OCI-LY3 (cell line): ENCODE measurements around the gene IRF2BP1.

Source experiments
- H2AFZ ChIP-seq: fragments of 200-600, 300-600 bp; shearing (Covaris generic); 2 replicates; pipeline ENCODE4 v1.6.0; 2014; ENCODE audit warnings: antibody characterized with exemption, low read depth, low read length
- H3K27ac ChIP-seq: fragments of 200-600, 300-600 bp; sonication (generic); 2 replicates; pipeline ENCODE4 v1.5.1; 2014; ENCODE audit warnings: mild to moderate bottlenecking, low read length, moderate library complexity, mixed read lengths
- H3K27me3 ChIP-seq: fragments of 200-600, 300-600 bp; sonication (generic); 2 replicates; pipeline ENCODE4 v1.6.1; 2014; ENCODE audit warnings: low read depth, low read length, mixed read lengths
- H3K36me3 ChIP-seq: fragments of 200-600, 300-600 bp; sonication (generic); replicated peaks from 2 replicates; pipeline ENCODE3; 2014; ENCODE audit warnings: low read depth, low read length, mixed read lengths
- H3K4me1 ChIP-seq: fragments of 300-600, 200-600 bp; sonication (generic); 2 replicates; pipeline ENCODE4 v1.6.1; 2014; ENCODE audit warnings: low read length, mixed read lengths
- H3K4me2 ChIP-seq: fragments of 200-600, 300-600 bp; sonication (generic); 2 replicates; pipeline ENCODE4 v1.6.1; 2014; ENCODE audit warnings: low read length, mixed read lengths
- H3K4me3 ChIP-seq: fragments of 300-600, 200-600 bp; sonication (generic); 2 replicates; pipeline ENCODE4 v1.5.1; 2014; ENCODE audit warnings: antibody characterized with exemption, mild to moderate bottlenecking, low read length, moderate library complexity
- H3K79me2 ChIP-seq: fragments of 300-600, 200-600 bp; shearing (Covaris generic); 2 replicates; pipeline ENCODE4 v1.6.1; 2014; ENCODE audit warnings: mild to moderate bottlenecking, low read length, mixed read lengths
- H3K9ac ChIP-seq: fragments of 300-600, 200-600 bp; shearing (Covaris generic); 2 replicates; pipeline ENCODE4 v1.6.0; 2014; ENCODE audit warnings: mild to moderate bottlenecking, low read length, moderate library complexity
- H3K9me3 ChIP-seq: fragments of 200-600, 300-600 bp; shearing (Covaris generic); 2 replicates; pipeline ENCODE4 v1.6.1; 2014; ENCODE audit warnings: low read length, mixed read lengths; ENCODE audit not compliant: insufficient read depth
- H4K20me1 ChIP-seq: fragments of 200-600, 300-600 bp; sonication (generic); 2 replicates; pipeline ENCODE4 v1.6.1; 2016; ENCODE audit warnings: low read length, mixed read lengths; ENCODE audit not compliant: insufficient read depth
- EZH2phosphoT487 ChIP-seq: fragments of 200-600 bp; shearing (Covaris generic); IDR thresholded peaks from 2 replicates; pipeline ENCODE4 v1.6.1; 2018; ENCODE audit warnings: antibody characterized with exemption, mixed run types, low read depth
- TF ChIP-seq, protein P1 (sequence below): fragments of 200-600, 300-600 bp; sonication (generic); IDR thresholded peaks from 2 replicates; pipeline ENCODE4 v1.5.1; 2014; ENCODE audit warnings: antibody characterized with exemption, low read length, low read depth

Gene IRF2BP1

DNA sequence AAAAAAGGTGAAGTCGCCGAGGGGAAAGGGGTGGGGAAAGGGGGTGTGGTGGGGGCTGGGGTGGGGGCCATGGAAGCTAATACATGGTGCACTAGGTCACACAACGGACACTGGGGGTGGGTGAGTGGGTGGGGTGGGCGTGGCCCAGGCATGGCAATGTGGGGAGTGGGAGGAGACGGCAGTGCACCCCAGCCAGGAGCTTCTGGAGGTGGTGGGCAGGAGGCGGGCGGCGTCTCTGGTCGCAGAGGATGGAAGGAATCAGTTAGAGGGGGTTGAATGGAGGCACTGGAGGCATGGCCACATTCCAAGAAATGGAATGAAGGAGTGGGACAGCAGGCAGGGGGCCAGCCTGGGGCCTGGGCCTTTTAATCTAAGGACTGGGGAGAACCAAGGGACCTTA lies 47.8 kb upstream of the IRF2BP1 start:
- no peaks in the 10 kb centered on the region for H3K36me3 ChIP-seq
- H3K4me3 ChIP-seq = no peak overlapping the region
- H3K4me1 ChIP-seq = no peaks in the 10 kb centered on the region
- no peaks in the 10 kb centered on the region for H3K9me3 ChIP-seq
- H3K27ac ChIP-seq = no peak overlapping the region
- H3K4me2 ChIP-seq = no peak overlapping the region
- H3K27me3 ChIP-seq = peaks cover 29% of the 10 kb centered on the region
- no peak overlapping the region for H2AFZ ChIP-seq
- TF ChIP-seq, protein P1, sequence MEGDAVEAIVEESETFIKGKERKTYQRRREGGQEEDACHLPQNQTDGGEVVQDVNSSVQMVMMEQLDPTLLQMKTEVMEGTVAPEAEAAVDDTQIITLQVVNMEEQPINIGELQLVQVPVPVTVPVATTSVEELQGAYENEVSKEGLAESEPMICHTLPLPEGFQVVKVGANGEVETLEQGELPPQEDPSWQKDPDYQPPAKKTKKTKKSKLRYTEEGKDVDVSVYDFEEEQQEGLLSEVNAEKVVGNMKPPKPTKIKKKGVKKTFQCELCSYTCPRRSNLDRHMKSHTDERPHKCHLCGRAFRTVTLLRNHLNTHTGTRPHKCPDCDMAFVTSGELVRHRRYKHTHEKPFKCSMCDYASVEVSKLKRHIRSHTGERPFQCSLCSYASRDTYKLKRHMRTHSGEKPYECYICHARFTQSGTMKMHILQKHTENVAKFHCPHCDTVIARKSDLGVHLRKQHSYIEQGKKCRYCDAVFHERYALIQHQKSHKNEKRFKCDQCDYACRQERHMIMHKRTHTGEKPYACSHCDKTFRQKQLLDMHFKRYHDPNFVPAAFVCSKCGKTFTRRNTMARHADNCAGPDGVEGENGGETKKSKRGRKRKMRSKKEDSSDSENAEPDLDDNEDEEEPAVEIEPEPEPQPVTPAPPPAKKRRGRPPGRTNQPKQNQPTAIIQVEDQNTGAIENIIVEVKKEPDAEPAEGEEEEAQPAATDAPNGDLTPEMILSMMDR = no peak
- TF ChIP-seq EZH2phosphoT487 = no peak
- H3K79me2 ChIP-seq = no peaks in the 10 kb centered on the region
- no peak overlapping the region for H3K9ac ChIP-seq
- no peaks in the 10 kb centered on the region for H4K20me1 ChIP-seq

DNA sequence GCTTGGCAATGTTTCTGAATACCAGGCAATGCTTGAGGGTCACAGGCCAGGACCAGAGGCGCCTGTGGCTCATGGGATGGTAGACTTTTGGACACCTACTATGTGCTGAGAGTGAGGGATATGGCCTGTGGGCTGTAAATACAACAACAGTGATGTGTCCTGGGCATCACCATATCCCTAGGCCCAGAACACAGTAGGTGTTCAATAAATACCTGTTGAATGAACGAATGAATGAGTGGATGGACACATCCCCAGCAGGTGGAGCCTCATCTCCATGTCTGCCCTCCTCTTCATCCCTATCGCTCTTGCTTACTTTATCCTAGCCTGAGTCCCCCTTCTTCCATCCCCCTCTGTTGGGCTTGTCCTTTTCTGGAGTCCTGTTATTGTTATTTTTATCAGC lies 45.1 kb upstream of the IRF2BP1 start:
- H3K27me3 ChIP-seq = peaks cover 19% of the 10 kb centered on the region; the same call in 1 of the 2 replicates
- no peak for TF ChIP-seq EZH2phosphoT487
- TF ChIP-seq, protein P1 = no peak

DNA sequence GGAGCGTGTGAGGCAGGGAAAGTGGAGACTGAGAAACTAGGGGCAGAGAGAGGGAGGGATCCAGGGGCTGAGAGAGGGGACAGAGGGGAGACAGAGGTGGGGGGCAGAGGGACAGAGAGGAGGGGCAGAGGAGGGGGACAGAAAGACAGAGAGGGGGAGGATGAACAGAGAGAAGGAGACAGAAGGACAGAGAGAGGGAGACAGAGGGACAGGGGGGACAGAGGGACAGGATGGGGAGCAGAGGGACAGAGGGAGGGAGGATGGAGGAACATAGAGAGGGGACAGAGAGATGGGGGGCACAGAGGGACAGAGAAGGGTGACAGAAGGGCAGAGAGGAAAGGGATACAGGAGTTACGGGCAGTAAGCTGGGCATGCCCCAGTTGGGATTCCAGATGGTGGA lies 43.3 kb upstream of the IRF2BP1 start:
- H3K27me3 ChIP-seq = 0 out of 2 replicates have a peak, but pooled peaks cover 11% of the 10 kb centered on the region
- no peak overlapping the region for H3K9ac ChIP-seq
- H2AFZ ChIP-seq = no peak overlapping the region
- H3K36me3 ChIP-seq = no peaks in the 10 kb centered on the region
- H4K20me1 ChIP-seq = no peaks in the 10 kb centered on the region
- no peak overlapping the region for H3K4me3 ChIP-seq
- peaks cover 5% of the 10 kb centered on the region for H3K4me1 ChIP-seq
- H3K4me2 ChIP-seq = no peak overlapping the region
- TF ChIP-seq, protein P1 = no peak
- no peak for TF ChIP-seq EZH2phosphoT487
- no peaks in the 10 kb centered on the region for H3K79me2 ChIP-seq
- H3K9me3 ChIP-seq = no peaks in the 10 kb centered on the region
- no peak overlapping the region for H3K27ac ChIP-seq

More for the DNA sequence above, 45.1 kb upstream of the IRF2BP1 start:
- Histone ChIP-seq H3K27ac (no peak overlapping the region), H3K79me2 (no peaks in the 10 kb centered on the region), H3K4me2 (no peak overlapping the region), H3K4me1 (peaks cover 5% of the 10 kb centered on the region), H4K20me1 (no peaks in the 10 kb centered on the region), H3K36me3 (no peaks in the 10 kb centered on the region), H3K9me3 (no peaks in the 10 kb centered on the region), H3K9ac (no peak overlapping the region), H3K4me3 (no peak overlapping the region), H2AFZ (no peak overlapping the region)

DNA sequence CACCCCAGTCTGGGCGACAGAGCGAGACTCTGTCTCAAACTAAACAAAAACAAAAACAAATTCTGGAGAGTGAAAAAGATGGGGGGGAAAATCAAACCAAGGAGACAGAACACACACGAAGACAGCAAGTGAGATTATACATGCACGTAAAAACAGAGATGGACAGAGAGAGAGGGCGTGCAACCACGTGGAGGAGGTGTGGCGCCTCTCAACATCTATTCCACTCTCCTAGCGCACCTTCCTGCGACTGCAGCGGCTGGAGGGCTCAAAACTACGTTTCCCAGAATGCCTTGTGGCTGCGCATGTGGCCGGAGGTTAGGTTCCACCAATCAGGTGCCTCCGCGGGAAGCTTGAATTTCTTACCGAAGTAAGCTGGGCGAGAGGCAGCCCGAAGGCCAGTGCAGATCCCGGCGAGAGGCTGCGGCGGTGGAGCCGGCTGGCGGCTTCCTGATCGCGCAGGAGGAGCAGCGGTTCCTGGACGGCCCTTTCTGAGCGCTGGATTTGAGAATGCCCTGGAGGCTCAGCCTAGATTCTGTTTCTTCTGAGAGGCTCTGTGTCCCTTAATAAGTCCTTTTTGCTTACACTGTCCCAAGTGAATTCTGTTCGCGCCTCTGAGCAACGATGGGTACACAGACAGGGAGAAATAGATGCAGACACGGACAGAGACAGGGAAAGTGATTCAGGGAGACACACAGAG lies 41.8 kb upstream of the IRF2BP1 start:
- no peaks in the 10 kb centered on the region for H3K36me3 ChIP-seq
- H3K27me3 ChIP-seq = 0 out of 2 replicates have a peak, but pooled peaks cover 11% of the 10 kb centered on the region
- TF ChIP-seq EZH2phosphoT487 = no peak
- TF ChIP-seq, protein P1 = peak; percentile 22; the same call in 1 of the 2 replicates
- H3K4me1 ChIP-seq = peaks cover 5% of the 10 kb centered on the region
- H4K20me1 ChIP-seq = no peaks in the 10 kb centered on the region
- peak overlapping the region; percentile 5; the same call in 1 of the 2 replicates for H3K27ac ChIP-seq
- no peaks in the 10 kb centered on the region for H3K79me2 ChIP-seq
- peak overlapping the region; percentile 75 for H3K4me2 ChIP-seq
- H3K4me3 ChIP-seq = peak overlapping the region; percentile 68
- H3K9me3 ChIP-seq = no peaks in the 10 kb centered on the region
- peak overlapping the region; percentile 68 for H2AFZ ChIP-seq
- peak overlapping the region; percentile 67 for H3K9ac ChIP-seq
